ENCODE results near the gene SMARCA5.

Gene SMARCA5

GRCh38 chr4:143513314-143514168 is at the start of gene SMARCA5:
Gene SMARCA5 (plus strand): TSS chr4:143513702. CDS start chr4:143513925, 223 bp downstream.
- DNase-seq (ENCODE audit: low spot score), result peak; percentile 93
- no peak for TF ChIP-seq CTCF (IDR thresholded peaks at IDR 0.05; ENCODE audit: extremely low read depth, insufficient read depth, missing control alignments)
- in situ Hi-C loops (cut with MboI; ENCODE audit: low pct_unique_long_range_greater_than_20kb, low sequenced_read_pairs, unreplicated experiment), result no loop called here

- DNase-seq (ENCODE audit: low spot score), result peak; percentile 11
- TF ChIP-seq CTCF (IDR thresholded peaks at IDR 0.05; ENCODE audit: extremely low read depth, insufficient read depth, missing control alignments), result no peak
- in situ Hi-C loops (cut with MboI; ENCODE audit: low pct_unique_long_range_greater_than_20kb, low sequenced_read_pairs, unreplicated experiment), result no loop called here
Observed at GRCh38 chr4:143473334-143474126, 40.0 kb upstream of the SMARCA5 start.

- DNase-seq (ENCODE audit: low spot score), result no peak
- in situ Hi-C loops (cut with MboI; ENCODE audit: low pct_unique_long_range_greater_than_20kb, low sequenced_read_pairs, unreplicated experiment), result loop anchor here (25.0 kb wide), 1 partner anchor 265 kb away; no protein-coding TSS in a partner anchor
- no peak for TF ChIP-seq CTCF (IDR thresholded peaks at IDR 0.05; ENCODE audit: extremely low read depth, insufficient read depth, missing control alignments)
Observed at GRCh38 chr4:143477487-143477886, 36.0 kb upstream of the SMARCA5 start.

- no peak for TF ChIP-seq CTCF (IDR thresholded peaks at IDR 0.05; ENCODE audit: extremely low read depth, insufficient read depth, missing control alignments)
- in situ Hi-C loops (cut with MboI; ENCODE audit: low pct_unique_long_range_greater_than_20kb, low sequenced_read_pairs, unreplicated experiment), result loop anchor here (25.0 kb wide), 1 partner anchor 269 kb away; no protein-coding TSS in a partner anchor
- no peak for DNase-seq (ENCODE audit: low spot score)
Observed at GRCh38 chr4:143481361-143481760, 32.1 kb upstream of the SMARCA5 start.

GRCh38 chr4:143482840-143483239 is 30.7 kb upstream of the SMARCA5 start:
- peak; percentile 67 for TF ChIP-seq CTCF (IDR thresholded peaks at IDR 0.05; ENCODE audit: extremely low read depth, insufficient read depth, missing control alignments)
- in situ Hi-C loops (cut with MboI; ENCODE audit: low pct_unique_long_range_greater_than_20kb, low sequenced_read_pairs, unreplicated experiment), result loop anchor here (25.0 kb wide), 1 partner anchor 271 kb away; no protein-coding TSS in a partner anchor
- DNase-seq (ENCODE audit: low spot score), result peak; percentile 40

- no peak for TF ChIP-seq CTCF (IDR thresholded peaks at IDR 0.05; ENCODE audit: extremely low read depth, insufficient read depth, missing control alignments)
- no peak for DNase-seq (ENCODE audit: low spot score)
- in situ Hi-C loops (cut with MboI; ENCODE audit: low pct_unique_long_range_greater_than_20kb, low sequenced_read_pairs, unreplicated experiment), result loop anchor here (25.0 kb wide), 1 partner anchor 274 kb away; no protein-coding TSS in a partner anchor
Observed at GRCh38 chr4:143486314-143486713, 27.2 kb upstream of the SMARCA5 start.

Measured in GM13977 (cell line).